ENCODE results near the gene WDR4.
"Not testable (repeated sequence)": the region's sequence is repeated elsewhere in the genome, so short reads cannot be mapped to it uniquely, and the experiment has no call there.

- not testable (repeated sequence) for TF ChIP-seq CTCF (IDR thresholded peaks at IDR 0.05; ENCODE audit: low read depth, low read length, poor library complexity, severe bottlenecking); EZH2phosphoT487 (IDR thresholded peaks at IDR 0.05; ENCODE audit: borderline replicate concordance, low read length)
Measured at GRCh38 chr21:42812528-42813241, 66.7 kb downstream of the WDR4 start.
